Umbilical cord (tissue), 2 donors: ENCODE measurements around the gene ID1. TPM values are rescaled to one million over a fixed set of nuclear protein-coding genes. Genes with fewer than 3 reads are reported as not detected.
A peak's percentile ranks its signal among the peaks of the same experiment; 100 is the strongest.
"Not testable (repeated sequence)": the region's sequence is repeated elsewhere in the genome, so short reads cannot be mapped to it uniquely, and the experiment has no call there.

ENCODE experiments used
- DNase-seq: peaks from one replicate; pipeline ENCODE4 v3.0.0-alpha.2; 2015; ENCODE audit warnings: low spot score
- total RNA-seq: library from RNA; depleted of rRNA; stranded (reverse); fragments of >200 nt; gene quantifications from one replicate; pipeline ENCODE4 v1.2.3, GENCODE V29; 2014; ENCODE audit warnings: low replicate concordance; ENCODE audit not compliant: insufficient read depth

Gene ID1
- total RNA-seq, 1 donor from 2014 or later, result 224 TPM

- no peak for DNase-seq
Measured at GRCh38 chr20:31573555-31574321, 31.4 kb upstream of the ID1 start.

DNA sequence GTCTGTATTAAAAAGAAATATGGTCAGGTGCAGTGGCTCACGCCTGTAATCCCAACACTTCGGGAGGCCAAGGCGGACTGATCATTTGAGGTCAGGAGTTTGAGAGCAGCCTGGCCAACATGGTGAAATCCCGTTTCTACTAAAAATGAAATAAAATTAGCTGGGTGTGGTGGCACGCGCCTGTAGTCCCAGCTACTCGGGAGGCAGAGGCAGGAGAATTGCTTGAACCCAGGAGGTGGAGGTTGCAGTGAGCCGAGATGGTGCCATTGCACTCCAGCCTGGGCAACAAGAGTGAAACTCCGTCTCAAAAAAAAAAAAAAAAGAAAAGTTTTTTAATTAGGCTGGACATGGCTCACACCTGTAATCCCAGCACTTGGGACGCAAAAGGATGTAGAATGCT, 30.1 kb upstream of the ID1 start:
- not testable (repeated sequence) for DNase-seq

DNA sequence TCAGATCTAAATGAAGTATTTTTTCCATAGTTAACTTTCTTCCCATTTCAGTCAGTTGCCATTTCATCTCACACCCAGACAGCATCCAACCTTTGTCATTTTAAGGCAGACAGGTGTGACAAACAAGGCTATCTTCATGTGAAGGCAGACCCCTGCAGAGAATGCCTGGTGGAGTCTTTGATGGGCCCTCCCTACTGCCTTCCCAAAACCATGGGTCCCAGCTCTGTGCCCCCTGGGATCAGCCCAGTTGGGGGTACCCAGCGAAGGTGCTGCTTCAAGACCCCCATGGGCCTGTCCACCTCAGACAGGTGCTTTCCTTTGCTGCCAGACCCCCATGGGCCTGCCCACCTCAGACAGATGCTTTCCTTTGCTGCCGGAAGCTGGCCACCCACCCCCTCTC, 28.3 kb upstream of the ID1 start:
- DNase-seq, result no peak

- DNase-seq, result no peak
Measured at GRCh38 chr20:31577194-31577593, 27.9 kb upstream of the ID1 start.

- DNase-seq, result no peak
Measured at GRCh38 chr20:31578448-31579138, 26.5 kb upstream of the ID1 start.

DNA sequence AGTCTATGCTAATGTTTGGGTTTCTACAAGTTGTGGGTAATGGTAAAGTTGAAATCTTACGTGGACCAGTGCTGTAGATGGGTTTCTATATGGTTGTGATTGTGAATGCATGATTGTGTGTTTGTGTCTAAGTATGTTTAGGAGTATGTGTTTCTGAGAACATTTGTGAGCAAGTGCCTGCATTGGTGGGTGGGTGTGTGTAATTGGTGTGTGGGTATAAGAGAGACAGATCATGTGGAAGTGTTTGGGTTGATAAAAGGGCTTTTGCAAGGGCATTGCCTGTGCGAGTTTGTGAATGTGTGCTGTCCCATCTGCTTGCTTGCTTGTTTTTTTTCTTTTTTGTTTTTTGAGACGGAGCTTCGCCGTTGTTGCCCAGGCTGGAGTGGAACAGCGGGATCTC, 25.8 kb upstream of the ID1 start:
- DNase-seq, result no peak

GRCh38 chr20:31579941-31580651, 25.0 kb upstream of the ID1 start:
- DNase-seq, result not testable (repeated sequence)

DNA sequence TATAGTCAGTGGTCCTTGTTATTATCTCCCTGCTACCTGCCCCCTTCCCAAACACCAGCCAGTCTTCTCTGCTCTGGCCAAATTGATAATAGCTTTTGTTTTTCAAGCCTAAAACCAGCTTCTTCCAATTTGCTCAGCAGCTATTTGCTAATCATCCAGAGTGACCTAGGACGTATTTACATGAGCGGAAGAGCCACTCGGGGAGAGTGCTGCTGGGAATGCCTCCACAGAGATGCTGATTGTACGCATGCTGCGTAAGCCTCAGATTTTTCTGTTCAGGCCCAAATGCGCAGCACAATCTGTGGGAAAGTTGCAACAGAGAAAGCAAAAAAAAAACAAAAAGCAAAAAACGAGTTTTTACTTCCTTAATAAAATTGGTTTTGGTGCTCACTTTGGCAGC, 24.4 kb upstream of the ID1 start:
- DNase-seq, result no peak

GRCh38 chr20:31581391-31581790, 23.7 kb upstream of the ID1 start:
- no peak for DNase-seq

GRCh38 chr20:31587545-31588389, 17.3 kb upstream of the ID1 start:
- DNase-seq, result peak; percentile 55

- no peak for DNase-seq
Measured at GRCh38 chr20:31590717-31591225, 14.3 kb upstream of the ID1 start.

GRCh38 chr20:31593221-31594001, 11.7 kb upstream of the ID1 start:
- DNase-seq, result peak; percentile 73

GRCh38 chr20:31594002-31594557, 11.0 kb upstream of the ID1 start:
- DNase-seq, result no peak

DNA sequence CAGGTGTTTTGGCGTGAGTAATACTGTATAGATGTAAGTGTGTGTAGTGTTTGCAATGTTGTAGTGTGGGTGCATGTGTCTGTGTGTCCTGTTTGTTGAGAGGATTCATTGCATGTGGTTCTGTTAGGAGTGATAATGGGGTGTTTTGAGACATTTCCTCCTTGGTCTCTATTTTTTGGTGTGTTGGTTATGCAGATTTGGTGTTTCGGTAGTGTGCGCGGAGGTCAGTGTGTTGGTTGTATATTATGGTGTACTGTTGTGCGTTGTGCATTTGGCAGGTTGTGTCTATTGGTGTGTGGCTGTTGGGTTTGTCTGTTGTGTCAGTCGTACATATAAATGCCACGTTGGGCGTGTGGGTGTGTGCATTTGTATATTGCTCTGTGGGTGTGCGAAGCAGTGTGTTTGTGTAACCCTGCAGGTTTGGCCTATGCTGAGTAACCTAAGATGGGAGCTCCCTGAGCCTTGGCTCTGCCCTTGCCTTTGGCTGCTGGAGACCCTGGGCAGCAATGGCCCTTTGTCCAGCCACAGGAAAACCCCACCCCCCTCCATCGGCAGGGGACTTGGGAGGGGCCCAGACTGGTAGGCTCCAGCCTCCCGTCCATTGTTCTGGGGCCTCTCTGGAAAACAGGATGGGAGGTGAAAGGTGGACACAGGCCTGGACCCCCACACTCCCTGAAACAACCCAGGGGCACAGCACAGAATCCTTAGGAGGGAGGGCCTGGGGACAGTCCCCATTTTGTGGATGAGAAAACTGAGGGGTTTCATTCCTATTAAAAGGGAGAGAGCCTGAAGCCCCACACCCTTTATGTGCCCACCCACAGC, 10.3 kb upstream of the ID1 start:
- DNase-seq, result no peak

DNA sequence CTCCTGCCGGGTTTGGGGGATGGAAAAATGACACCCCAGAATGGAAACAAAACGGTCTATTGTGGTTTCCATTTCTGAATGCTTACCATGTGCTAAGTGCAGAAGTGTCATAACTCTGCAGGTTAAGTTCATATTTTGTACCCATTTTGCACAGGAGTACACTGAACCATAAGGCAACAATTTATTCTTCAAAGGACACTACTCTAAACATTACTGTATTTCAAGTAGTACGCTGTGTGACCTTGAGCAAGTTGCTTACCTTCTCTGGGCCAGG, 9.8 kb upstream of the ID1 start:
- no peak for DNase-seq

- DNase-seq, result peak; percentile 92
Measured at GRCh38 chr20:31595654-31596411, 9.3 kb upstream of the ID1 start.

DNA sequence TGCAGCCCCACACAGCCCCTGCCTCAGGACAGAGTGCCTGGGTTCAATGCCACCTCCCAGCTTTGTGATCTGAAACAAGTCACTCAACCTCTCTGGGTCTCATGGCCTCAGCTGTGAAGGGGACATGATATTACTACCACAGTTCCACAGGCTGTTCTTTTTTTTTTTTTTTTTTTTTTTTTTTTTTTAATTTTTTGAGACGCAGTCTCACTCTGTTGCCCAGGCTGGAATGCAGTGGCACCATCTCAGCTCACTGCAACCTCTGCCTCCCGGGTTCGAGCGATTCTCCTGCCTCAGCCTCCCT, 8.7 kb upstream of the ID1 start:
- not testable (repeated sequence) for DNase-seq

GRCh38 chr20:31596831-31597480, 8.1 kb upstream of the ID1 start:
- DNase-seq, result no peak

GRCh38 chr20:31597481-31597855, 7.6 kb upstream of the ID1 start:
- no peak for DNase-seq
